H9 (cell line): ENCODE results near the gene ZNF526. TPM values are rescaled to one million over a fixed set of nuclear protein-coding genes. Genes with fewer than 3 reads are reported as not detected.
A peak's percentile ranks its signal among the peaks of the same experiment; 100 is the strongest.

Experiments
- DNase-seq: peaks from one replicate; pipeline ENCODE4 v3.0.0-alpha.2; 2017
- H2AFZ ChIP-seq: one replicate; pipeline ENCODE4 v1.6.1; 2013; ENCODE audit warnings: mild to moderate bottlenecking, low read length, control low read depth, moderate library complexity
- H2AK5ac ChIP-seq: 2 replicates; pipeline ENCODE4 v1.6.1; 2013; ENCODE audit warnings: low read length, control low read depth, mixed read lengths; ENCODE audit not compliant: insufficient read length
- H2BK120ac ChIP-seq: one replicate; pipeline ENCODE4 v1.6.1; 2013; ENCODE audit warnings: low read depth, mild to moderate bottlenecking, low read length, control low read depth, inconsistent platforms; ENCODE audit not compliant: poor library complexity, severe bottlenecking
- H2BK12ac ChIP-seq: 2 replicates; pipeline ENCODE4 v1.6.1; 2013; ENCODE audit warnings: low read length, control low read depth, mixed read lengths, low read depth; ENCODE audit not compliant: insufficient read length
- H2BK15ac ChIP-seq: 2 replicates; pipeline ENCODE4 v1.6.1; 2013; ENCODE audit warnings: low read depth, low read length, control low read depth
- H2BK20ac ChIP-seq: one replicate; pipeline ENCODE4 v1.6.1; 2013; ENCODE audit warnings: low read depth, mild to moderate bottlenecking, low read length, control low read depth, inconsistent platforms; ENCODE audit not compliant: poor library complexity, severe bottlenecking
- H2BK5ac ChIP-seq: 2 replicates; pipeline ENCODE4 v1.6.1; 2013; ENCODE audit warnings: low read length, control low read depth, mixed read lengths; ENCODE audit not compliant: insufficient read length
- H3K14ac ChIP-seq: 2 replicates; pipeline ENCODE4 v1.6.1; 2013; ENCODE audit warnings: low read length, control low read depth; ENCODE audit not compliant: insufficient read depth
- H3K18ac ChIP-seq: 2 replicates; pipeline ENCODE4 v1.6.1; 2013; ENCODE audit warnings: low read depth, mild to moderate bottlenecking, mixed read lengths, low read length, control low read depth; ENCODE audit not compliant: insufficient read length
- H3K23ac ChIP-seq: 2 replicates; pipeline ENCODE4 v1.6.1; 2013; ENCODE audit warnings: low read length, control low read depth, mixed read lengths, low read depth; ENCODE audit not compliant: insufficient read length
- H3K23me2 ChIP-seq: 2 replicates; pipeline ENCODE4 v1.6.1; 2013; ENCODE audit warnings: low read depth, mild to moderate bottlenecking, mixed read lengths, low read length, control low read depth; ENCODE audit not compliant: insufficient read length, poor library complexity, severe bottlenecking
- H3K27ac ChIP-seq: 2 replicates; pipeline ENCODE4 v1.5.1; 2013; ENCODE audit warnings: low read length, control low read depth, mixed read lengths, low read depth; ENCODE audit not compliant: insufficient read length
- H3K27me3 ChIP-seq: 2 replicates; pipeline ENCODE4 v1.6.1; 2013; ENCODE audit warnings: low read length, control low read depth, inconsistent platforms; ENCODE audit not compliant: insufficient read depth
- H3K4ac ChIP-seq: 2 replicates; pipeline ENCODE4 v1.6.1; 2013; ENCODE audit warnings: low read depth, mild to moderate bottlenecking, control low read depth, inconsistent platforms, low read length, moderate library complexity
- H3K4me1 ChIP-seq: 2 replicates; pipeline ENCODE4 v1.6.1; 2013; ENCODE audit warnings: low read length, control low read depth, inconsistent platforms; ENCODE audit not compliant: insufficient read depth
- H3K4me2 ChIP-seq: 2 replicates; pipeline ENCODE4 v1.6.1; 2013; ENCODE audit warnings: low read length, control low read depth, mixed read lengths; ENCODE audit not compliant: insufficient read length, insufficient read depth
- H3K56ac ChIP-seq: 2 replicates; pipeline ENCODE4 v1.6.1; 2013; ENCODE audit warnings: low read depth, mild to moderate bottlenecking, mixed read lengths, low read length, control low read depth; ENCODE audit not compliant: insufficient read length
- H3K79me1 ChIP-seq: 2 replicates; pipeline ENCODE4 v1.6.1; 2013; ENCODE audit warnings: low read depth, mild to moderate bottlenecking, moderate library complexity, low read length, control low read depth, inconsistent platforms; ENCODE audit not compliant: insufficient read depth, poor library complexity, severe bottlenecking
- H3K79me2 ChIP-seq: 2 replicates; pipeline ENCODE4 v1.6.1; 2013; ENCODE audit warnings: low read length, control low read depth, inconsistent platforms; ENCODE audit not compliant: insufficient read depth
- H3K9ac ChIP-seq: 2 replicates; pipeline ENCODE4 v1.6.1; 2013; ENCODE audit warnings: low read length, control low read depth, mixed read lengths; ENCODE audit not compliant: insufficient read length; ENCODE audit errors: extremely low read depth
- H3K9me3 ChIP-seq: one replicate; pipeline ENCODE4 v1.6.1; 2013; ENCODE audit warnings: low read depth, low read length, inconsistent platforms; ENCODE audit not compliant: control insufficient read depth
- H3T11ph ChIP-seq: one replicate; pipeline ENCODE4 v1.6.1; 2013; ENCODE audit warnings: mild to moderate bottlenecking, low read length, control low read depth, inconsistent platforms
- H4K20me1 ChIP-seq: one replicate; pipeline ENCODE4 v1.6.1; 2013; ENCODE audit not compliant: control insufficient read depth, insufficient read length, insufficient read depth
- H4K5ac ChIP-seq: 2 replicates; pipeline ENCODE4 v1.6.1; 2013; ENCODE audit warnings: low read depth, mild to moderate bottlenecking, mixed read lengths, low read length, control low read depth; ENCODE audit not compliant: insufficient read length
- H4K8ac ChIP-seq: replicated peaks from 2 replicates; pipeline ENCODE4 v1.6.1; 2013; ENCODE audit warnings: low read length, control low read depth, mixed read lengths, low read depth; ENCODE audit not compliant: insufficient read length
- H4K91ac ChIP-seq: 2 replicates; pipeline ENCODE4 v1.6.1; 2013; ENCODE audit warnings: low read depth, mild to moderate bottlenecking, moderate library complexity, mixed read lengths, low read length, control low read depth; ENCODE audit not compliant: insufficient read length
- H3K27ac Mint-ChIP-seq, 3 experiments: 2 replicates in 2 of 3; 3 replicates in 1 of 3; pipeline ENCODE4 v1.8.0; 2020 to 2021; ENCODE audit warnings: mixed read lengths in 3 of 3, mild to moderate bottlenecking in 1 of 3, moderate library complexity in 1 of 3
- H3K27me3 Mint-ChIP-seq: 2 replicates; pipeline ENCODE4 v1.8.0; 2021; ENCODE audit warnings: low read depth, mild to moderate bottlenecking, moderate library complexity, mixed read lengths
- H3K36me3 Mint-ChIP-seq, 3 experiments: 2 replicates in 2 of 3; 3 replicates in 1 of 3; pipeline ENCODE4 v1.8.0; 2020 to 2021; ENCODE audit warnings: low read depth in 3 of 3, mixed read lengths in 3 of 3; ENCODE audit not compliant: insufficient read depth in 1 of 3
- H3K4me1 Mint-ChIP-seq, 2 experiments: 2 replicates each; pipeline ENCODE4 v1.8.0; 2020; ENCODE audit warnings: mixed read lengths in 2 of 2
- H3K4me3 Mint-ChIP-seq, 2 experiments: 2 replicates in 1 of 2; 3 replicates in 1 of 2; pipeline ENCODE4 v1.8.0; 2020 to 2021; ENCODE audit warnings: mild to moderate bottlenecking in 2 of 2, mixed read lengths in 2 of 2, moderate library complexity in 1 of 2
- H3K9me3 Mint-ChIP-seq, 2 experiments: 2 replicates in 1 of 2; 3 replicates in 1 of 2; pipeline ENCODE4 v1.8.0; 2020; ENCODE audit warnings: mild to moderate bottlenecking in 2 of 2, mixed read lengths in 2 of 2, moderate library complexity in 1 of 2
- WGBS: extraction: QIAGEN DNeasy Blood & Tissue Kit; methylation state at CpG from one replicate; pipeline ENCODE4 v1.1.7; 2013; ENCODE audit warnings: missing lambda C conversion rate, low lambda C conversion rate, mixed read lengths; ENCODE audit not compliant: insufficient read length; ENCODE audit errors: extremely low coverage; 5-methylcytosine and 5-hydroxymethylcytosine counted together
- total RNA-seq: library from RNA; stranded (reverse); gene quantifications from 2 replicates; pipeline ENCODE4 v1.2.1, GENCODE V29; 2021
- TF ChIP-seq, protein P1 (sequence below): fragments of 200-600 bp; sonication (generic); conservative IDR thresholded peaks from 3 replicates; pipeline ENCODE4 v1.8.0; 2021; ENCODE audit warnings: antibody characterized with exemption, mild to moderate bottlenecking

The ZNF526 gene
- total RNA-seq, 1 experiment from 2014 or later = 20.5 TPM

DNA sequence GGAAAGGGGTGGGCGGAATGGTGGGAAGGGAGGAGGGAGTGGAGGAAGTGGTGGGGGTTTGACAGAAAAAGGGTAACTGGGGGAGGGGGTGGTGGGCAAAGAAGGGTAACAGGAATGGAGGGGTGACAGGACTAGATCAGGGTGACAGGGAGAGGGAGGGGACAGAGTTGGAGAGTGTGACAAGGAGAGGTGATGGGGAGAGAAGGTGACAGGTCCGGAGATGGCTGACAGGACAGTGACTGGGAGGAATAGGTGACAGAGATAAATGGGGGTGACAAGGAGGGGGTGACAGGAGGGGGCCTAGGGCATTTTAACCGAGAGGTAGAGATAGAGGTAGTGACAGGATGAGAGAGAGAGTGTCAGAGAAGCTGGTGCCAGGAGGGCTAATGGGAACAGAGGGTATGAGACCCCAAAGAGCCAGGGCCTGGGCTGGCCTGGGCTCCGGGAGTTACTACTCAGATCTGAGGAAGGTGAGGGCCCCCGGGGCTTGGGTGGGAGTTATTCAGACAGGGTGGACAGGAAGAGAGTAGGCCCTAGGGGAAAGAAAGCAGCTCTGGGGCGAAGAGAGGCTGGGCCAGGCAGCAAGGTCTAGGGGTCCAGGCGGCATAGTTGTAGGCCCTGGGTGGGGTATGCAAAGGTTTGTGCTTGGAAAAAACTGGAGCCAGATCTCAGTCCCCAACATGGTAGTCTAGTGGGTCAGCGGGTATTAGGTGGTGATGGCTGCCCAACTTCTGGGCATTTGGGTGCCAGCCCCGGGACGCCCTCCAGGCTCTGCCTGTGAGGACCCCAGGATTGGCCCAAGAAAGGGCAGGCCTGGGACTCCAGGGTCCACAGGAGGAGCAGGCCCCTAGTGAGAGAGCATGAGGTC, 49.6 kb downstream of the ZNF526 start:
- no peak overlapping the region for H2BK15ac ChIP-seq
- no peaks in the 10 kb centered on the region for H4K20me1 ChIP-seq
- WGBS = no CpG with 5 or more reads among the region's 10 CpGs
- no peak overlapping the region for H2BK12ac ChIP-seq
- no peaks in the 10 kb centered on the region for H3K79me1 ChIP-seq
- no peak overlapping the region for H2AFZ ChIP-seq
- no peak overlapping the region for H3K56ac ChIP-seq
- H3K23ac ChIP-seq = no peak overlapping the region
- H3K9me3 ChIP-seq = no peaks in the 10 kb centered on the region
- H3K27me3 Mint-ChIP-seq = no peaks in the 10 kb centered on the region; the same call in 1 of the 2 replicates
- no peak overlapping the region for H3K14ac ChIP-seq
- H4K5ac ChIP-seq = no peak overlapping the region
- H3K27ac Mint-ChIP-seq = peak overlapping the region in 1 of 3 experiments; percentile 60; a peak in 1 of 7 replicates
- H3K4me1 Mint-ChIP-seq = peaks cover 20 to 25% of the 10 kb centered on the region in 2 experiments
- H2BK120ac ChIP-seq = no peak overlapping the region
- H3K4me1 ChIP-seq = no peaks in the 10 kb centered on the region; the same call in 1 of the 2 replicates
- no peak overlapping the region for H4K8ac ChIP-seq
- H3K79me2 ChIP-seq = no peaks in the 10 kb centered on the region
- H3K36me3 Mint-ChIP-seq = peaks cover 4 to 17% (median 14%) of the 10 kb centered on the region in 3 experiments; a peak in 6 of 7 replicates
- H3T11ph ChIP-seq = no peak overlapping the region
- peaks cover 9% of the 10 kb centered on the region for H3K23me2 ChIP-seq
- no peak for DNase-seq
- no peak overlapping the region for H3K4ac ChIP-seq
- no peaks in the 10 kb centered on the region; a peak in 1 of 5 replicates for H3K9me3 Mint-ChIP-seq
- no peak overlapping the region for H2BK5ac ChIP-seq
- no peak overlapping the region for H2BK20ac ChIP-seq
- H3K27ac ChIP-seq = no peak overlapping the region
- no peak overlapping the region for H2AK5ac ChIP-seq
- no peaks in the 10 kb centered on the region for H3K27me3 ChIP-seq
- H3K9ac ChIP-seq = no peak overlapping the region
- no peak overlapping the region; a peak in 2 of 5 replicates for H3K4me3 Mint-ChIP-seq
- no peak overlapping the region for H3K18ac ChIP-seq
- H4K91ac ChIP-seq = no peak overlapping the region
- peak overlapping the region; percentile 92 for H3K4me2 ChIP-seq
- TF ChIP-seq, protein P1, sequence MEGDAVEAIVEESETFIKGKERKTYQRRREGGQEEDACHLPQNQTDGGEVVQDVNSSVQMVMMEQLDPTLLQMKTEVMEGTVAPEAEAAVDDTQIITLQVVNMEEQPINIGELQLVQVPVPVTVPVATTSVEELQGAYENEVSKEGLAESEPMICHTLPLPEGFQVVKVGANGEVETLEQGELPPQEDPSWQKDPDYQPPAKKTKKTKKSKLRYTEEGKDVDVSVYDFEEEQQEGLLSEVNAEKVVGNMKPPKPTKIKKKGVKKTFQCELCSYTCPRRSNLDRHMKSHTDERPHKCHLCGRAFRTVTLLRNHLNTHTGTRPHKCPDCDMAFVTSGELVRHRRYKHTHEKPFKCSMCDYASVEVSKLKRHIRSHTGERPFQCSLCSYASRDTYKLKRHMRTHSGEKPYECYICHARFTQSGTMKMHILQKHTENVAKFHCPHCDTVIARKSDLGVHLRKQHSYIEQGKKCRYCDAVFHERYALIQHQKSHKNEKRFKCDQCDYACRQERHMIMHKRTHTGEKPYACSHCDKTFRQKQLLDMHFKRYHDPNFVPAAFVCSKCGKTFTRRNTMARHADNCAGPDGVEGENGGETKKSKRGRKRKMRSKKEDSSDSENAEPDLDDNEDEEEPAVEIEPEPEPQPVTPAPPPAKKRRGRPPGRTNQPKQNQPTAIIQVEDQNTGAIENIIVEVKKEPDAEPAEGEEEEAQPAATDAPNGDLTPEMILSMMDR = no peak
